Gastrocnemius medialis (tissue), 4 donors: ENCODE data around the gene SYTL1.

Experiments
- CTCF ChIP-seq, 5 experiments: fragments of 450-650 bp in 3 of 5; fragments of 200-600 bp in 2 of 5; sonication (generic) in 2 of 5; IDR thresholded peaks in 4 of 5; conservative IDR thresholded peaks in 1 of 5; 1 replicate in 4 of 5; 2 replicates in 1 of 5; pipeline ENCODE4 v1.5.1; 2016 to 2019; ENCODE audit warnings: antibody characterized with exemption in 5 of 5, mild to moderate bottlenecking in 3 of 5, moderate library complexity in 3 of 5
- POLR2A ChIP-seq, 2 donors: fragments of 450-650 bp; IDR thresholded peaks; one replicate each; pipeline ENCODE4 v1.6.1; 2017; ENCODE audit warnings: antibody characterized with exemption in 2 of 2, mild to moderate bottlenecking in 2 of 2, moderate library complexity in 2 of 2

- no peak for TF ChIP-seq CTCF (IDR thresholded peaks at IDR 0.05 in 4 of 5, conservative IDR thresholded peaks at IDR 0.05 in 1 of 5)
- TF ChIP-seq POLR2A (IDR thresholded peaks at IDR 0.05), result no peak
Measured at GRCh38 chr1:27316860-27317259, 25.0 kb upstream of the SYTL1 start.
